ENCODE results near the gene NFAT5.

DNA sequence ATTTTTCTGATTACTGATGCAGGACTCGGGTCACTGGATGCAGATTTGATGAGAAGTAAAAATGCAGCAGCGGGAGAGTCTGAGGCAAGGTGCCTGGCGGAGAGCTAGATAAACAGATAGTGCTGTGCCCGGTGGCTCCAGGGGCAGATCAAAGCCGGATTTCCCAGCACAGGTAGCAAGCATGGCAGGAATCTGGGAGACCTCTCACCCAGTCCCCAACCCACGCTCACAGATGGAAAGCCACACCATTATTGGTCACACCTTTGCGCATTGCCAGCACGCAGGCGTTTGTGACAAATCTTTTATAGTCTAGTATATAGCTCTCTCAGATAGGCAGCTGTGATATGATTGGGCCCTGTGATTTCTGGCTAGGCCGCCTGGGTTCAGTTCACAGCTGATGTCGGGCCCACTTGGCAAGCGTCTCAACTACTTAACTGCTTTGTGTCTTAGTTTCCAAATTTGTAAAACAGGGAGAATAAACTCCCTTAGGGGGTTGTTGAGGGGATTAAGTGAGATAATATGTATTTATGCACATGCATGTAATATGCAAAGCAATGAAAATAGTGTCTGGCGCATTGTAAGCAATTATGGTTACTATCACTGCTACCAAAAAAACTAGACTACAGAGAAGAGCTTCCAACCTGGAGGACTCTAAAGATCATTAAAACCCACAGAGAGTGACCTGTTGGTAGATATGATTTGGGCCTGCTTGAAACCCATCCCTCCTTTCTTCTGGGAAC, 42.0 kb upstream of the NFAT5 start:
- TF ChIP-seq POLR2AphosphoS5 (IDR thresholded peaks at IDR 0.05) (no peak), POLR2A (IDR thresholded peaks at IDR 0.05) (no peak)

Data from suprapubic skin (tissue), 4 donors.